Stimulated activated CD4-positive, alpha-beta T cell treated with anti-CD3 and anti-CD28 coated beads, Interleukin-12 subunit alpha, Interleukin-12 subunit beta, amount 100 ng/mL, for 4 hours (primary cell): ENCODE data around the gene MOB4.
A peak's percentile ranks its signal among the peaks of the same experiment; 100 is the strongest.

Source experiments
- DNase-seq: peaks from one replicate; pipeline ENCODE4 v3.0.0-alpha.2; 2020

MOB4 gene

DNA sequence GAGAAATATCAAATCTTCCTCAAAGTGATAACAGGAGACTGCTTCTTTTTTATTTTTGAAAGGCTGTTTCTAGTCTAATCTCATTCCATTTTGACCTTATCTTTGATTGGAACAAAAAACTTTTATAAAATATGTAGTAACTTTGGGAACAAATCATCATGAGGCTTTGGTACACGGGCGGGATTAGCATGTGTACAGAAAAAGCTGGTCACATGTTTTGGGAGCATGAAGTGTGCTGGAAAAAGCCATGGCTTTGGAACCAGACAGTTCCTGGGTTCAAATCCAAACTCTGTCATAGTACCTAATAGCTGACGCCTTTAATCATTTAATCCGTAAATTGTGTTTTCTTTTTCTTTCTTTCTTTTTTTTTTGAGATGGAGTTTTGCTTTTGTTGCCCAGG is 81.3 kb downstream of the MOB4 start:
- no peak for DNase-seq

GRCh38 chr2:197598450-197598849 is 82.6 kb downstream of the MOB4 start:
- no peak for DNase-seq

DNA sequence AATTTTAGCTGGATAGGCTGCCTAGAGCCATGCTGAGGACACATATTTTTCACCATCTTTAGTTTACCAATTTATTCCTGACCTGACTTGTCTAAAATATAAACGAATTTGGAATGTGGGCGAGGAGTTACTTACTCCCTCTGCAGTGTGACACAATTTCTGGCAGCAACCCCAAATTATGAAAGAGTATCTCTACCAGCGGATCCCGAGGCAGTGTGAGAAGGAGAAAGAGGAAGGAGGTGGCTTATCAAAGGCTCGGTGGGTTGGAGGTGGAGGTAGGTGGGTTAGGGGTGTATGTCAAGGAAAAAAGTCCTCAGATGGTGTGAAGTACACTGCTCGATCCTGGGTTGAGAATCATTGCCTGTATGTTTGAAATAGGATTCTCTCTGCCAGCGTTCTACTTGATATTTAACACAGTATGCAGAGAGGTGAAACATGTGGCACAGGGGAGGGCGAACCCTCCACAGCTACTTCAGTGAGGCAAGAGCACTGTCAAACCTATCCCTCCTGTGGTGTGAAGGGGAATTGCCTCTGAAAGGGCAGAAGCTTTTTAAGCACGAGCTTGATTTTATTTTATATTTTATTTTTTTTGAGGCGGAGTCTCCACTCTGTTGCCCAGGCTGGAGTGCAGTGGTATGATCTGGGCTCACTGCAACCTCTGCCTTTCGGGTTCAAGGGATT is 83.6 kb downstream of the MOB4 start:
- DNase-seq: peak; percentile 4

- no peak for DNase-seq
These were observed 84.4 kb downstream of the MOB4 start for GRCh38 chr2:197600306-197600705.

DNA sequence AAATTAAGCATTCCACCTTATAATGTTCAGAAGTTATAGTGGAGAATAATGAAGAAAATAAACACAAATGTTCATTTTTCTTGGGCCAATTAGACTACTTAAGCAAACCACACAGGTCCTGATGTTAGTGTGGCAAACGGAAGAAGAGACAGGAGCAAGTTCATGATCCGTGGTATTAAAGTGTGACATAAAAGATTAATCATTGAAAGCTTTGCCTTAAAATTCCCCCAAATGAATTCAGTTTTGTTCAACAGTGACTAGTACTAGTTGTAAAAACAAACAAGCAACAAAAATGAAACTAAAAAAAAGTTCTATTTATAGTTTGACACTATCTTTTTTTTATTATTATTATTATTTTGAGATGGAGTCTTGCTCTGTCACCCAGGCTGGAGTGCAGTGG is 85.9 kb downstream of the MOB4 start:
- no peak for DNase-seq
